ENCODE data around the gene CFL1. TPM values are rescaled to one million over a fixed set of nuclear protein-coding genes. Genes with fewer than 3 reads are reported as not detected.

Gene CFL1
- total and polyA plus RNA-seq, 2 of the 4 experiments (the other 2 are of a cell fraction), result 960 to 2,231 TPM

DNA sequence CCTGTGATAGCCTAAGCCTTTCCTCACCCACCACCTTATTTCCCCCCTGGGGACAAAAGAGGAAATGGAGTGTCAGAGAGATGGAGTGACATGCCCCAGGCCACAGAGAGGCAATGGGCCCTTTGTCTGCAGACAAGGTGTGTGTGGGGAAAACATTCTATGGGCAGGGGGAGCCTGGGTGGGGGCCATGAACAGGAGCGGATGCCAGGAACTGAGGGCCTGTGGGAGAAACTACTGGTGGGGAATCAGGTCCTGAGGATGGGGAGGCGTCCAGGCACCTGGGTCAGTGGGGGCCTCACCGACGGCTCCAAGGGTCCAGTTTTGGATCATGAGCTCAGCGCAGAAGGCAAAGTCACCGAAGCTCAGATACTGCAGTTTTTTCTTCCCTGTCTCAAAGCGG lies 27.3 kb upstream of the CFL1 start:
- no peak overlapping the region for H4K8ac ChIP-seq (ENCODE audit: low read depth in 2 of 2, low read length in 2 of 2)
- no peak overlapping the region for H2BK120ac ChIP-seq (ENCODE audit: low read depth, low read length)
- no peak overlapping the region for H2AK9ac ChIP-seq (replicated peaks; ENCODE audit: low read depth, low read length, poor library complexity)
- H3K9me1 ChIP-seq (ENCODE audit: insufficient read depth, low read length), result peaks cover 5% of the 10 kb centered on the region; the same call in 1 of the 2 replicates
- H4K5ac ChIP-seq (ENCODE audit: low read depth, low read length), result no peak overlapping the region
- dilution Hi-C loops (cut with HindIII; ENCODE audit: low sequenced_read_pairs, unreplicated experiment), result no loop called here
- no peak overlapping the region for H3K14ac ChIP-seq (replicated peaks; ENCODE audit: low read depth, low read length)
- peaks cover 21% of the 10 kb centered on the region for H4K20me1 ChIP-seq (ENCODE audit: insufficient read depth, low read length)
- H3K18ac ChIP-seq (ENCODE audit: low read depth, low read length), result no peak overlapping the region
- intact Hi-C loops (cut with micrococcal nuclease), result no loop called here
- peaks cover 9% of the 10 kb centered on the region for H3K4me1 ChIP-seq (ENCODE audit: control insufficient read depth, insufficient read depth, low read length)
- H2AK5ac ChIP-seq (ENCODE audit: low read depth, low read length), result no peak overlapping the region
- no peak overlapping the region for H3K9ac ChIP-seq (ENCODE audit: low read depth, low read length)
- H2AFZ ChIP-seq (replicated peaks; ENCODE audit: low read length, poor library complexity), result no peak overlapping the region
- H3K27me3 ChIP-seq (ENCODE audit: control insufficient read depth, insufficient read depth, low read length), result no peaks in the 10 kb centered on the region
- no peak overlapping the region for H2BK15ac ChIP-seq (ENCODE audit: low read depth, low read length)
- no peak overlapping the region for H4K91ac ChIP-seq (ENCODE audit: insufficient read depth, low read depth, low read length)
- no peak overlapping the region for H2BK20ac ChIP-seq (ENCODE audit: low read depth, low read length)
- 90% methylated on average over 6 of the region's 7 CpGs; no CpG with 5 or more reads in 1 of the 2 experiments for WGBS, 2 experiments (ENCODE audit: extremely low coverage in 2 of 2, insufficient read length in 1 of 2)
- ATAC-seq (ENCODE audit: low read depth) (no peak), DNase-seq (no peak)
- peaks cover 40% of the 10 kb centered on the region for H3K36me3 ChIP-seq (ENCODE audit: control insufficient read depth, insufficient read depth, low read length)
- H3K4me2 ChIP-seq (ENCODE audit: low read depth, low read length), result no peak overlapping the region
- H2BK5ac ChIP-seq (ENCODE audit: low read depth, low read length, poor library complexity, severe bottlenecking), result no peak overlapping the region
- H3K27ac ChIP-seq (ENCODE audit: insufficient read depth, low read length), result no peak overlapping the region
- ChIA-PET CTCF (interaction anchor here (0.6 to 1.5 kb wide), 10 partner anchors 11 to 100 kb away, joined by 3 to 14 read pairs (median 4); partner anchors contain the start of genes EFEMP2 and MUS81), POLR2A (ENCODE audit: unreplicated experiment) (interaction anchor here (0.6 to 0.7 kb wide), 2 partner anchors 15 to 29 kb away, joined by 3 to 15 read pairs; partner anchors contain the start of gene FOSL1)
- TF ChIP-seq RAD21 (IDR thresholded peaks at IDR 0.05; ENCODE audit: low read length), result no peak
- no peak for TF ChIP-seq SMC3 (IDR thresholded peaks at IDR 0.05; ENCODE audit: low read depth, low read length)
- TF ChIP-seq, protein P1, sequence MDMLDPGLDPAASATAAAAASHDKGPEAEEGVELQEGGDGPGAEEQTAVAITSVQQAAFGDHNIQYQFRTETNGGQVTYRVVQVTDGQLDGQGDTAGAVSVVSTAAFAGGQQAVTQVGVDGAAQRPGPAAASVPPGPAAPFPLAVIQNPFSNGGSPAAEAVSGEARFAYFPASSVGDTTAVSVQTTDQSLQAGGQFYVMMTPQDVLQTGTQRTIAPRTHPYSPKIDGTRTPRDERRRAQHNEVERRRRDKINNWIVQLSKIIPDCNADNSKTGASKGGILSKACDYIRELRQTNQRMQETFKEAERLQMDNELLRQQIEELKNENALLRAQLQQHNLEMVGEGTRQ (IDR thresholded peaks at IDR 0.05; ENCODE audit: low read depth, low read length), result no peak
- no peak for TF ChIP-seq CEBPB (IDR thresholded peaks at IDR 0.05; ENCODE audit: low read depth, low read length)
- no peak for TF ChIP-seq BHLHE40 (IDR thresholded peaks at IDR 0.05; ENCODE audit: low read depth, low read length)
- TF ChIP-seq FOS (IDR thresholded peaks at IDR 0.05; ENCODE audit: low read depth, low read length), result no peak
- no peak for TF ChIP-seq RFX5 (IDR thresholded peaks at IDR 0.05; ENCODE audit: low read depth, low read length)
- no peak for TF ChIP-seq CHD1 (IDR thresholded peaks at IDR 0.05; ENCODE audit: low read depth, low read length)
- no peak overlapping the region for H3K4me3 ChIP-seq (ENCODE audit: insufficient read depth, low read depth, low read length)
- peaks cover 9 to 58% of the 10 kb centered on the region in 2 experiments for H3K79me1 ChIP-seq (ENCODE audit: low read depth in 1 of 2, low read length in 2 of 2)
- H3K56ac ChIP-seq (ENCODE audit: extremely low read depth, insufficient read depth, low read length), result no peak overlapping the region
- H3K4ac ChIP-seq (ENCODE audit: low read depth, low read length), result no peak overlapping the region
- H3K23ac ChIP-seq (ENCODE audit: low read depth, low read length), result no peak overlapping the region
- BruUV-seq (replicated peaks), result no TSS peak
- no peaks in the 10 kb centered on the region for H3K9me3 ChIP-seq (ENCODE audit: control insufficient read depth, insufficient read depth, low read length)
- in situ Hi-C loops (cut with MboI; ENCODE audit: low sequenced_read_pairs), result no loop called here
